Inferior parietal cortex (tissue), 1 donor: ENCODE measurements around the gene BRD7.

ENCODE experiments used
- DNase-seq: peaks from one replicate; pipeline ENCODE4 v3.0.0-alpha.2; 2016; ENCODE audit errors: extremely low spot score

BRD7 gene

GRCh38 chr16:50303041-50303604 lies 65.7 kb downstream of the BRD7 start:
- no peak for DNase-seq

DNA sequence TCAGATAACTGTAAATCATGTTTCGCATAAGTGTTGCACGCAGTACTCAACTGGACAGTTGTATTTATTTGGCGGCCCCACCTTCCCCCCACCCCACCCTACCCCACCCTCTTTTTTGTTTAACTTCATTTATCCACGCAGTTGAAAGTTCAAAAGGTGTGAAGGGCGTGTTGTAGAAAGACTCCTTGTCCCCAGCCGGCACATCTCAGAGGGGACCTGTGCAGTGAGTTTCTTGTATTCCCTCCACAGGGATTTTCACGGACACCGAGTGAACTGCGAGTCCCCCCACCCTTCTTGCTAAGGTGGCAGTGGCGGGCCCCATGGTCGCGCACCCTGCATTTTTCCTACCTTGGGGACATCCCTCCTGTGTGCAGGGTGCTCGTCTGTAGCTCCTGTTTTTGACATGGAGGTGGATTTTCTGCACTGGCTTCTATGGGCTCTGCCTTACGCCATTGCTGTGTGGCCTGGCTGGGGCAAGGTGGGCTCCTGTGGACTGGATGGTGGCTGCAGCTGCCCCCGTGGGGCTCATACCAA lies 66.2 kb downstream of the BRD7 start:
- DNase-seq = no peak

- no peak for DNase-seq
Observed at GRCh38 chr16:50301626-50302471, 66.9 kb downstream of the BRD7 start.

DNA sequence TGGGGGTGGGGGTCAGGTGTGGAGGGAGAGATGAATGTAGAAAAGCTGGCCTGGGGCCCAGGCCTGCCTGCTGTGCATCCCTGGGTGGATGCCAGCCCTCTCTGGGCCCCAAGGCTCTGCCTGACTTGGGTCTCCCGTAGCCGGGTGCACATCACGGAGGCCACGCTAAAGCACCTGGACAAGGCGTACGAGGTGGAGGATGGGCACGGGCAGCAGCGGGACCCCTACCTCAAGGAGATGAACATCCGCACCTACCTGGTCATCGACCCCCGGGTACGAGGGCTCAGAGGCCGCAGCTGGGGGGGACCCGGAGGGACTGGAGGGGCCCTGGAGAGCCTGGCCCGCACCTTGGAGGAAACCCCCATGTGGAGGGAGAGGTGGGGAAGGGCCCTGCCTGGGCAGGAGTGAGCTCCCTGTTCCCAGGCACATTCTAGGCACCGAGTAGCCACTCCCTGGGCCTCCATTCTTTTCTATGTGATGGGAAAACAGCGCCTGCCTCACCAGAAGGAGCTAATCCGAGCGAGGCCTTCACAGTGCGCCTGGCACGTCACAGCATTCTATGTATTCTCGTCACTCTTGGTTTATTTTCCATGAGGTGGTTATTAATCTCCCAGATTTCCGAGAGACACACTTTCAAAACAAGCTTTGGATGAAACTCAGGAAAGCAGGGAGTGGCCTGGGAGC lies 67.7 kb downstream of the BRD7 start:
- DNase-seq = no peak

DNA sequence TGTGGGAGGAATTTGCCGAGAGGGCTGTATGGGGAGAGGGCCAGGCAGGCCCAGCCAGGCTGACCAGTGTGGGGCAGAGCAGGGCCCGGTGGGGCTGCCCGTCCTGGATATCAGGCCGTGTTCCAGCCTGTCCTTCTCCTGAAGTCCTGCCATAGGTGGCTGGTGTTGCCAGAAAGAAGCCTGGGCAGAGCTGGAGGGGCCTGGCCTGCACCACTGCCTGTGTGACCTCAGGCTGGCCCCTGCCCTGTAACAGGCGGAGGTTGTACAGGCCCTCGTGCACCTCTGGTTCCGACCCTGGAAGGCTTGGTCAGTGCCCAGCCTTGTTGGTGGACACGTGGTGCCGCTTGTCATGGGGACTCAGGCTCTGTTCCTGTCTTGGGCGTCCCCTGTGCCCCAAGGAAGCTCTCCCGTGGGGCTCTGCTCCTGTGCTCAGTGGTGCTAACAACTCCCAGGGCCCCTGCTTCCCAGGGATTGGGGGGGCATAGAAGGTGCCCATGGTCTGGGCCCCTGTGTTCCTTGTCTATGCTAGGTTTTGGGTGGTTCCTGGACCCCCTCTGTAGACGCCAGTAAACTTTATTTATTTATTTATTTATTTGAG lies 69.2 kb downstream of the BRD7 start:
- no peak for DNase-seq

DNA sequence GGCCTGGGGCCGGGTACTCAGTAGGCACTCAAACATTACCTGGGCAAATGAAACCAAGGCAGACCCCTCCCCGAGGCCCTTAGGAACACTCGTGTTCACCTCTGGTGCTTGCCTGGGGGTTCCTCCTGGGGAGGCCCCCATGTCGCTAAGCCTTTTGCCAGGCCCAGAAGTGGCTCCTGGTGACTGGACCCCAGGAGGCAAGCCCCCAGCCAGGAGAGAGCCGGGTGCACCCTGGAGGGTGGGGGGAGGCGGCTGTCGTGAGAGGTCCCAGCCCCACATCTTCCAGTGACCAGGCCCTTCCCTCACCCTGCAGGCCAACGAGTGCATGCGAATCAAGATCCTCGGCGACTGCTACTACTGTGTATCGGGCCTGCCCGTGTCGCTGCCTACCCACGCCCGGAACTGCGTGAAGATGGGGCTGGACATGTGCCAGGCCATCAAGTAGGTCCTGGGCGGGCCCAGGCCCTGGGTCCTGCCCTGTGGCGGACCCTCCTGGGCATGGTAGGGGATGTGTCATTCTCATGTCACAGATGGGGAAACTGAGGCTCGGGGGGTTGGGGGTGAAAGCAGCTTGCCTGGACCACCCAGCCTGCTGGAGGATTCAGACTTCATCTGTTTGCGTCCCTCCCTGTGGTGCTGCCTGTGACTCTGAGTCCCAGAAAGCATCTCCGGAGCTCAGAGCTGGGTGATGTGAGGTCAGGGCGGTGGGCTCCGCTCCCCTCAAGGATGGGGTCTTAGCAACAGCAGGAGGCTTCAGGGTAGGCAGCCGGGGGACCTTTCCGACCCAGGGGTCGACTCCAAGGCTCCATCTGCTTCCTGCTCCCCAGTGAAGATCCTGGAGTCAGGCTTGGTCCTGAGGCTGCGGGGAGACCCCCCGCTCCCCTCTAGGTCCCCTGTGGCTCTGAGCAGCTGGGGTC lies 69.9 kb downstream of the BRD7 start:
- no peak for DNase-seq

DNA sequence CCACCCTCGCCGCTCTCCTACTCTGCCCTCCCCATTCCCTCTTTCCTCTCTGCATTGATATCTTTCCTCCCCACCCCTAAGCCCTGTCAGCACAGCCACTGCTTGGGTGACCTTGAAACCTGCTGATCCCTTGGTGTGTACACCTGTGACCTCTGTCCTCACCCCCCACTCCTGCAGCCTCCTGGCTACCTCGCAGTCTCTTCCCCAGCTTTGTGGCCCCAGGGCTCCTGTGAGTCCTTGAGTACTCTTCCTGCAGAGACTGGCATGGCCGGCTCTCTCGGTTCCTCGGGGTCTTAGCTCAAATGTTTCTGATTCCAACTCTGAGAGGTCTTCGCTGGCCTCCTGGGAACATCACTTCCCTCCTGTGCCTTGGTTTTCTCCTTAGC lies 70.7 kb downstream of the BRD7 start:
- DNase-seq = no peak

DNA sequence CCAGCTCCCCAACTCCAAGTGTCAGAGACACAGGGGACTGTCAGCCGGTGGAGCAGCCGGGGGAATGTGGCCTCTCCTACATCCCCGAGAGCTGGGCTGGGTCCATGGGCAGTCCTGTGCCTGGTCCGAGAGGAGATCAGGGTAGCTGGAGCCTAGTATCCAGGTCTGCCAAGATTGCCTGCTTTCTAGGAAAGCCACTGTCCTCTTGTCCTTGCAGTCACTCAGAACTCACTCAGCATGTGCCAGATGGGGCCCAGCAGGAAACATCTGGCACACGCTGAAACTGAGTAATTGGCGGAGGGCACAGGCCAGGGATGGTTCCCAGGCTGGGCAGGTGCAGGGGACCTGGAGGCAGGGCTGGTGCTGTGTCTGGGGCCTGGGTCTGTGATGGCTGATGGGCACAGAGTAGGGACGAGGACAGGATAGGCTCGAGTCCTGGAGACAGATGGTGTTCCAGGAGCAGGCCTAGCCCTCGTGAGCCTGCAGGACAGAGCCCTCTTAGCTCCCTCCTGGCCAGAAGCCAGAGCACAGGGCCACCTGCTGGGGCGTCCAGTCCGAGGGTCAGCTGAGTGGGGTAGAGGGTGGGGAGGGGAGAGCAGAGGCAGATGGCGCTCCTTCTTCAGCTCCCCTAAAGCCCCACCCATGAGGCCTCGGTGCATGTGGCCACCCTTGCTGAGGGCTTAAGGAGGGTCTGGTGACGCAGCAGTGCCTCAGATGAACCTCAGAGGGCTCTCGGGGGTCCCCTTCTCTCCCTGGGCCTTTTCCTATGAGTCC lies 71.3 kb downstream of the BRD7 start:
- no peak for DNase-seq

GRCh38 chr16:50296807-50297206 lies 72.0 kb downstream of the BRD7 start:
- DNase-seq = no peak

DNA sequence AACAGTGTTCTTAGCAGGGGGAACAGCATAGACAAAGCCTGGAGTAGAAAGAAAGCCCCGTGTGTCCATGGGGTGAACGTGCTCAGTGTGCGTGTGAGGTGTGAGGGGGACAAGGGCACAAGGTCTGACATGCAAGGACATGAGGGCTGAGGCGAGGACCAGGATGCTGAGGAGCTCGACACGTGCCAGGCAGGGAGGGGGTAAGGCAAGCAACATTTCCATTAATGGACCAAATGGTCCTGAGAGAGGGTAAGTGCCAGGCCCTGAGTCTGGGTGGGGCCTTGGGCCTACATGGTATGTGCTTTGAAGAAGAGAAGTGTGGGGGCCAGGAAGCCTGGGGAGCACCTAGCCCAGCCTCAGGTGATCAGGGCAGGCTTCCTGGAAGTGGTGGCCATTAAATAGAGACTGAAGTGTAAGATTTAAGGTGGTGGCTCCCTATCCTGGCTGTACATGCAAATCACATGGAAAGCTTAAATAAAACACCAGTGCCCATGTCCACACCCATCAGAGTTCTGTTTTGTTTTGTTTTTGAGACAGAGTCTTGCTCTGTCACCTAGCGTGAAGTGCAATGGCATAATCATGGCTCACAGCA lies 73.2 kb downstream of the BRD7 start:
- DNase-seq = no peak

DNA sequence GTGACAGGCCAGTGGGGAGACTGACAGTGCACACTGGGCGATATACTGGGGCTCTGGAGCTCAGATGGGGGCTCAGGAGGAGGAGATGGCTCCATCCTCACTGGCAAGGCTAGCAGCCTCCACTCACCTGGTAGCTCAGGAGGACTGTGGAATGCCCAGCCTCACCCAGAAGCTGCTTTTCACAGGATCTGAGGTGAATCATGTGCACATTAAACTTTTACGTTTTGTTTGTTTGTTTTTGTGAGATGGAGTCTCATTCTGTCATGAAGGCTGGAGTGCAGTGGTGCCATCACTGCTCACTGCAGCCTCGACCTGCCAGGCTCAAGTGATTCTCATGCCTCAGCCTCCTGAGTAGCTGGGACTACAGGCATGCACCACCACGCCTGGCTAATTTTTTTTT lies 73.8 kb downstream of the BRD7 start:
- DNase-seq = no peak

DNA sequence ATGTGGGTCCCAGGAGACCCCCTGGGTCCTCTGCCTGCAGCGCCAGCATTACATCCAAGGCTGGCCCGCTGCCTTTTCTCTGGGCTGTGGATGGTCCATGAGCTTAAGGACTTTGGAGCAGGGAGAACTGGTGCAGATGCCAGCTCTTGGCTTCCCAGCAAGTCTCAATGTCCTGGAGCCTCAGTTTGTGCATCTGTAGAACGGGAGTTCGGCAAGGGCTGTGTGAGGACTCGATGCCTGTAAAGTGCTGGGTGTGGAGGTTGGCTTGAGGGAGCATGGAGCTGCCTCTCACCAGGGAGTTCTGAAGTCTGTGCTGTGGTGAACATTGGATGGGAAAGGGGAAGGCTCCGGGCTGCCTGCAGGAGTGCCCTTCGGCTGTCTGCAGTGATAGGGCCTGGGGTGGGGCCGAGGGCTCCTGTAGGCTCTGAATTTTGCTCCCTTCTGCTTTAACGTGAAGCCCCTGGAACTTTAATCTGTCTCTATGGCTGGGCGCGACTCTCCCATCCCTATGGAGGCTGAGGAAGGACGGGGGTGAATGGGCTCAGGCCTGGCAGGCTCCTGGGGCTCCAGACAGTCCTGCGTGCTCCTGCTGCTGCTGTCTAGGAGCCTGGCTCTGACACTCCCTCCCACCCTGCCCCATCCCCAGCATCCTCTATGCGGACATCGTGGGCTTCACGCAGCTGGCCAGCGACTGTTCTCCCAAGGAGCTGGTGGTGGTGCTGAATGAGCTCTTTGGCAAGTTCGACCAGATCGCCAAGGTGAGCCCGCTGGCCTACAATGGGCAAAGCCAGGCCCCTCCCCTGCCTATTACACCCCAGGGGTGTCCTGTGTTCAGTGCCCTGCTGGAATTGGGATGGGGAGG lies 74.6 kb downstream of the BRD7 start:
- DNase-seq = no peak

DNA sequence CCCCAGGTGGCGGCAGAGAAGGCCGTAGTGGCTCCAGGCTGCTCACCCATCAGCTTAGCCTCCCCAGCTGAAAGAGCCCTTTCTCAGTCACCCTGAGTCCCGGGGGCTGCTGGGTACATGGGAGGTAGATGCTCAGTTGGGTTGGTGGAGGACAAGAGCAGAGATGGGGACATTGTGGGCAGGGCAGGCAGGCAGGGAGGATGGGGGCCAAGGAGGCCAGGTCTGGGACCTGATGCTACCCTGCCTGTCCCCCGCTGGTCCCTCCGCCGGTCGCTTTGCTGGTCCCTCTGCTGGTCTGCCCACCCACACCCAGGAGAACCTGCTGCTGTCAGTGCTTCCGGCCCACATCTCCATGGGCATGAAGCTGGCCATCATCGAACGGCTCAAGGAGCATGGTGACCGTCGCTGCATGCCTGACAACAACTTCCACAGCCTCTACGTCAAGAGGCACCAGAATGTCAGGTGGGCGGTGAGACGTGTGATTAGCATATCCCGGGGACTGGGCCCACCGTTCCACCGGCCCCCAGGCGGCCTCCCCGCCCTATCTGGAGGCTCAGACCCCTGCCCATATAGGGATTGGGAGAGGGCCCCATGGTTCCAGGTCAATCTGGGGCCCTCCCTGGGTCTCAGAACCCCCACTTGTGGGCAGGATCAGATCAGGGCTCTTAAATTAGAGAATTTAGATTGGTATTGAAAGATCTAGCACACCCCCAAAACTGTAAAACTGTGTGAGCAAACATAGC lies 75.6 kb downstream of the BRD7 start:
- DNase-seq = no peak

DNA sequence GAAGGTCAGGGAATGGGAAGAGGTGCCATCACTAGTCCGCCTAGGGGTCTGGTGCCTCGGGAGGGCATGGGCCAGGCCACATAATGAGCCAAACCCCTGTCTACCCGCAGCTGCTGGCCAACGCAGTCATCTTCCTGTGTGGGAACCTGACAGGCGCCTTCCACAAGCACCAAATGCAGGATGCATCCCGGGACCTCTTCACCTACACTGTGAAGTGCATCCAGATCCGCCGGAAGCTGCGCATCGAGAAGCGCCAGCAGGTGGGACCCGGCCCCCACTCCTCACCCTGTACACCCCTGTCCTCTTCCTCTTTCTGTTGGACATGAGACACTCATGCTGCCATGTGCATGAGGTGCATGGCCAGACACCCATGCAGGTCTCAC lies 76.2 kb downstream of the BRD7 start:
- DNase-seq = no peak

DNA sequence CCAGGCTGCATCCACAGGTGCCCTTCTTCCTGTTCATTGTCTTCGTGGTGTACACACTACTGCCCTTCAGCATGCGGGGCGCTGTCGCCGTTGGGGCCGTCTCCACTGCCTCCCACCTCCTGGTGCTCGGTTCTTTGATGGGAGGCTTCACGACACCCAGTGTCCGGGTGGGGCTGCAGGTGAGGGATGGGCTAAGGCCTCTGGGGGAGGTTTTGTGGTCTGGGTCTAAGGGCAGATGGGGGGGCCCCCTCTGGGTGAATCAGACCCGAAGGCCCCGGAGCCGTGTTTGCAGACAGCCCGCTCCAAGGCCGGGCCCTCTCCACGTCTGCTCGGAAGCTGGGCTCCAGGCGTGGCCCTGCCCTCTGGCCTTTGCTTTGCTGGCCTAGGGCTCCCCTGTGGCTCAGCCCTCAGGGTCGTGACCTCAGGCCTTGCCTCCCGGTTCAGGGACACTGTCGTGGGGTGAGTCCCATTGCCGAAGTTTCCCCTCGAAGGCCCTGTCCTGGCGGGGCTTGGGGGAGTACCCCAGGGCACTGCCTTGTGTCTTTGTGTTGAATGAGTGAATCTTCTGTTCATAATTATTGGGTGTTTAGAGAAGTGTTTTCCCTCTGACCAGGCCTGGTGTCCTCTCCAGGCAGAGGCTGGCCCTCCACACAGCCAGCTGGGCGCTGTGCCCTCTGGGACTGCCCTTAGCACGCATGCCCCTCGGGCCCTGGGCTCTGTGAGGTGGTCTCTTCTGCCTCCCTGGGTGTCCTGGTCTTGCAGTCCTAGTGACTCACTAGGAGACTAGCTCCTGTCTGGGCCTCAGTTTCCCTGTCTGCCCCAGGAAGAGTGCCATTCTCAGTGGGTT lies 76.8 kb downstream of the BRD7 start:
- no peak for DNase-seq

- DNase-seq = no peak
Observed at GRCh38 chr16:50290856-50291255, 77.9 kb downstream of the BRD7 start.

- DNase-seq = no peak
Observed at GRCh38 chr16:50289950-50290764, 78.6 kb downstream of the BRD7 start.
